H1 (cell line): ENCODE results near the gene PTPN22. TPM values are rescaled to one million over a fixed set of nuclear protein-coding genes. Genes with fewer than 3 reads are reported as not detected.

Experiments used
- CTCF ChIA-PET: fragments of 300-600 bp; sonication (Branson Sonifier 250); formaldehyde crosslinking; loops from one replicate; lab custom pipeline; 2021; ENCODE audit not compliant: partially characterized antibody; lab: Charles Lee
- POLR2A ChIA-PET: fragments of 300-600 bp; sonication (Branson Sonifier 250); formaldehyde crosslinking; loops from one replicate; lab custom pipeline; 2021; ENCODE audit warnings: inconsistent platforms; ENCODE audit not compliant: partially characterized antibody; lab: Charles Lee
- DNase-seq, 2 experiments: peaks; one replicate each; pipeline versions ENCODE4 v3.0.0 to v3.0.0-alpha.2; 2010 to 2022; ENCODE audit warnings: low spot score in 2 of 2, low read depth in 1 of 2, mixed read lengths in 1 of 2
- FAIRE-seq: peaks from 2 replicates; lab custom pipeline; 2011; peaks lifted over from hg19 to GRCh38; lab: Jason Lieb, UNC
- H2AFZ ChIP-seq: 2 replicates; pipeline ENCODE4 v1.8.1; 2012; ENCODE audit warnings: low read length, inconsistent platforms
- H2AK5ac ChIP-seq: 2 replicates; pipeline ENCODE4 v1.6.1; 2013; ENCODE audit warnings: low read depth, low read length
- H2BK120ac ChIP-seq: replicated peaks from 2 replicates; pipeline ENCODE3; 2013; ENCODE audit warnings: low read depth, low read length, inconsistent platforms
- H2BK12ac ChIP-seq: 2 replicates; pipeline ENCODE4 v1.6.1; 2013; ENCODE audit warnings: low read depth, low read length
- H2BK15ac ChIP-seq: 2 replicates; pipeline ENCODE4 v1.6.1; 2013; ENCODE audit warnings: low read length
- H2BK20ac ChIP-seq: 2 replicates; pipeline ENCODE4 v1.6.1; 2013; ENCODE audit warnings: low read length
- H2BK5ac ChIP-seq: 2 replicates; pipeline ENCODE4 v1.6.1; 2013; ENCODE audit warnings: low read depth, low read length
- H3K14ac ChIP-seq: 2 replicates; pipeline ENCODE4 v1.6.1; 2013; ENCODE audit warnings: inconsistent platforms; ENCODE audit not compliant: insufficient read length
- H3K18ac ChIP-seq: 2 replicates; pipeline ENCODE4 v1.6.1; 2013; ENCODE audit warnings: low read length; ENCODE audit errors: extremely low read depth
- H3K23ac ChIP-seq: 2 replicates; pipeline ENCODE4 v1.6.1; 2013; ENCODE audit warnings: inconsistent platforms; ENCODE audit not compliant: insufficient read length
- H3K23me2 ChIP-seq: 2 replicates; pipeline ENCODE4 v1.6.1; 2013; ENCODE audit warnings: low read depth, low read length
- H3K27ac ChIP-seq: 2 replicates; pipeline ENCODE4 v1.6.1; 2011; ENCODE audit warnings: low read depth, low read length, inconsistent platforms
- H3K27me3 ChIP-seq, 4 experiments: replicated peaks in 1 of 4; 1 replicate in 1 of 4; 2 replicates in 3 of 4; pipeline versions ENCODE4 v1.6.1 to v1.8.1; 2011 to 2013; ENCODE audit warnings: low read length in 3 of 4, mild to moderate bottlenecking in 3 of 4, inconsistent platforms in 2 of 4, mixed read lengths in 2 of 4, moderate library complexity in 1 of 4; ENCODE audit not compliant: control insufficient read depth in 3 of 4, insufficient read depth in 3 of 4; ENCODE audit errors: extremely low read depth in 1 of 4
- H3K36me3 ChIP-seq, 4 experiments: 2 replicates each; pipeline versions ENCODE4 v1.6.1 to v1.8.1; 2011 to 2013; ENCODE audit warnings: mild to moderate bottlenecking in 4 of 4, low read length in 3 of 4, moderate library complexity in 2 of 4, control low read depth in 1 of 4, inconsistent platforms in 1 of 4; ENCODE audit not compliant: insufficient read depth in 4 of 4, control insufficient read depth in 2 of 4
- H3K4ac ChIP-seq: replicated peaks from 2 replicates; pipeline ENCODE3; 2013; ENCODE audit warnings: low read length, low read depth, mixed read lengths, inconsistent platforms; ENCODE audit not compliant: insufficient read length
- H3K4me1 ChIP-seq, 4 experiments: replicated peaks in 1 of 4; 1 replicate in 1 of 4; 2 replicates in 3 of 4; pipeline versions ENCODE4 v1.6.1 to v1.8.1; 2011 to 2013; ENCODE audit warnings: low read length in 3 of 4, inconsistent platforms in 2 of 4, mixed read lengths in 1 of 4; ENCODE audit not compliant: insufficient read depth in 4 of 4, control insufficient read depth in 3 of 4
- H3K4me2 ChIP-seq, 2 experiments: 2 replicates each; pipeline versions ENCODE4 v1.6.1 to v1.8.1; 2011 to 2013; ENCODE audit warnings: low read depth in 2 of 2, low read length in 2 of 2, control low read depth in 1 of 2, inconsistent platforms in 1 of 2, mild to moderate bottlenecking in 1 of 2; ENCODE audit not compliant: insufficient read depth in 1 of 2
- H3K4me3 ChIP-seq, 4 experiments: fragments of 200-600, 300-600 bp in 1 of 4; sonication (generic), shearing (Covaris generic), sonication (Bioruptor Twin) in 1 of 4; 2 replicates each; pipeline versions ENCODE4 v1.5.1 to v1.8.1; 2011 to 2016; ENCODE audit warnings: low read length in 4 of 4, low read depth in 3 of 4, control low read depth in 2 of 4, inconsistent platforms in 2 of 4, mild to moderate bottlenecking in 2 of 4, mixed read lengths in 1 of 4, moderate library complexity in 1 of 4; ENCODE audit not compliant: insufficient read depth in 2 of 4; ENCODE audit errors: extremely low read depth in 1 of 4
- H3K56ac ChIP-seq: replicated peaks from 2 replicates; pipeline ENCODE3; 2013; ENCODE audit warnings: low read depth, mild to moderate bottlenecking, mixed read lengths, low read length, inconsistent platforms; ENCODE audit not compliant: insufficient read length
- H3K79me1 ChIP-seq: 2 replicates; pipeline ENCODE4 v1.6.1; 2013; ENCODE audit warnings: low read depth, low read length, control low read depth
- H3K79me2 ChIP-seq, 2 experiments: 2 replicates each; pipeline versions ENCODE4 v1.6.1 to v1.8.1; 2012 to 2013; ENCODE audit warnings: low read length in 2 of 2, mild to moderate bottlenecking in 2 of 2, inconsistent platforms in 1 of 2; ENCODE audit not compliant: insufficient read depth in 2 of 2, control insufficient read depth in 1 of 2
- H3K9ac ChIP-seq, 4 experiments: replicated peaks in 1 of 4; 1 replicate in 1 of 4; 2 replicates in 3 of 4; pipeline versions ENCODE4 v1.6.1 to v1.8.1; 2011 to 2013; ENCODE audit warnings: low read depth in 3 of 4, low read length in 3 of 4, control low read depth in 2 of 4, mild to moderate bottlenecking in 2 of 4, moderate library complexity in 2 of 4, inconsistent platforms in 1 of 4; ENCODE audit errors: extremely low read depth in 1 of 4
- H3K9me3 ChIP-seq, 2 experiments: 2 replicates each; pipeline versions ENCODE4 v1.6.1 to v1.8.1; 2012 to 2013; ENCODE audit warnings: mild to moderate bottlenecking in 2 of 2, moderate library complexity in 2 of 2, control low read depth in 1 of 2, inconsistent platforms in 1 of 2, low read depth in 1 of 2, low read length in 1 of 2, mixed read lengths in 1 of 2; ENCODE audit not compliant: insufficient read depth in 2 of 2
- H4K20me1 ChIP-seq, 2 experiments: replicated peaks in 1 of 2; 2 replicates each; pipeline versions ENCODE3 to v1.8.1; 2011 to 2013; ENCODE audit warnings: inconsistent platforms in 2 of 2, low read length in 2 of 2, mild to moderate bottlenecking in 1 of 2; ENCODE audit not compliant: insufficient read depth in 2 of 2, control insufficient read depth in 1 of 2
- H4K5ac ChIP-seq: 2 replicates; pipeline ENCODE4 v1.6.1; 2013; ENCODE audit warnings: low read length, low read depth, mixed read lengths, inconsistent platforms; ENCODE audit not compliant: insufficient read length
- H4K8ac ChIP-seq: 2 replicates; pipeline ENCODE4 v1.8.0; 2013; ENCODE audit warnings: mild to moderate bottlenecking, moderate library complexity, low read length, inconsistent platforms; ENCODE audit not compliant: insufficient read depth; ENCODE audit errors: extremely low read depth
- H4K91ac ChIP-seq: replicated peaks from 2 replicates; pipeline ENCODE3; 2013; ENCODE audit warnings: low read length, mixed read lengths, inconsistent platforms; ENCODE audit not compliant: insufficient read length
- JUND ChIP-seq: IDR thresholded peaks from 2 replicates; pipeline ENCODE4 v1.6.1; 2011; ENCODE audit warnings: mild to moderate bottlenecking, improper control_type of control experiment, low read length
- MAFK ChIP-seq: IDR thresholded peaks from 2 replicates; pipeline ENCODE4 v1.6.1; 2012; ENCODE audit warnings: low read depth, mild to moderate bottlenecking, improper control_type of control experiment, low read length
- NANOG ChIP-seq: IDR thresholded peaks from 2 replicates; pipeline ENCODE4 v1.6.1; 2011; ENCODE audit warnings: low read length, low read depth, mild to moderate bottlenecking, inconsistent platforms; ENCODE audit not compliant: insufficient read depth, poor library complexity, severe bottlenecking
- NRF1 ChIP-seq: IDR thresholded peaks from 2 replicates; pipeline ENCODE4 v1.6.1; 2011; ENCODE audit warnings: mild to moderate bottlenecking, low read depth, low read length, improper control_type of control experiment
- RBBP5 ChIP-seq: IDR thresholded peaks from 2 replicates; pipeline ENCODE4 v1.7.1; 2012; ENCODE audit warnings: low read depth, mild to moderate bottlenecking, inconsistent platforms, low read length, moderate library complexity, borderline replicate concordance
- SAP30 ChIP-seq: fragments of 300-600 bp; sonication (generic); IDR thresholded peaks from 2 replicates; pipeline ENCODE4 v1.7.1; 2012; ENCODE audit warnings: low read length, moderate library complexity, mild to moderate bottlenecking, inconsistent platforms; ENCODE audit not compliant: insufficient read depth, insufficient replicate concordance
- SP2 ChIP-seq: IDR thresholded peaks from 2 replicates; pipeline ENCODE4 v1.6.1; 2012; ENCODE audit warnings: mild to moderate bottlenecking, low read length, inconsistent platforms
- WGBS, 2 experiments: shearing (Covaris generic) in 1 of 2; methylation state at CpG; one replicate each; pipeline versions ENCODE4 v1.1.6 to v1.1.7; 2013 to 2015; ENCODE audit warnings: low lambda C conversion rate in 2 of 2, mixed read lengths in 2 of 2, inconsistent platforms in 1 of 2, low coverage in 1 of 2, missing lambda C conversion rate in 1 of 2; ENCODE audit not compliant: insufficient replicate concordance in 2 of 2, insufficient coverage in 1 of 2, insufficient read length in 1 of 2; ENCODE audit errors: extremely low coverage in 1 of 2, missing lambda C conversion rate in 1 of 2; 5-methylcytosine and 5-hydroxymethylcytosine counted together
- polyA plus RNA-seq, 7 experiments: library from polyadenylated mRNA; depleted of rRNA in 3 of 7; stranded (reverse) in 5 of 7; unstranded in 2 of 7; fragments of >200 nt in 5 of 7; fragments of 200-250 nt in 2 of 7; gene quantifications; 1 replicate in 5 of 7; 2 replicates in 1 of 7; 4 replicates in 1 of 7; pipeline versions ENCODE4 v1.2.1 to v1.2.3, GENCODE V29; 2011 to 2013; ENCODE audit warnings: missing spikeins in 2 of 7, mixed read lengths in 2 of 7
- total RNA-seq: library from RNA; stranded (reverse); fragmentation: NEBNext Ultra II Directional; extraction: Animal tissue kit (Norgen Biotek cat#: 25700); gene quantifications from 2 replicates; pipeline ENCODE4 v1.2.1, GENCODE V29; 2021

PTPN22 gene
- total and polyA plus RNA-seq, 2 of the 8 experiments (the other 6 are each of a cell fraction or from before 2014, with no cell fraction given): not detected

GRCh38 chr1:113783254-113784103 lies 88.0 kb downstream of the PTPN22 start:
- CTCF ChIA-PET: no interaction called here
- no peak for TF ChIP-seq SAP30
- TF ChIP-seq MAFK: no peak
- no peak for TF ChIP-seq RBBP5
- no peak for TF ChIP-seq JUND
- no peak for TF ChIP-seq NRF1
- TF ChIP-seq SP2: no peak
- TF ChIP-seq NANOG: no peak
- TF ChIP-seq, all 59 proteins: peak for 0
- Histone ChIP-seq H2BK120ac (no peak overlapping the region), H4K20me1 (peaks cover 0 to 7% of the 10 kb centered on the region in 2 experiments), H3K56ac (no peak overlapping the region), H3K14ac (no peak overlapping the region), H3K36me3 (no peaks in the 10 kb centered on the region), H2BK12ac (no peak overlapping the region), H3K27ac (no peak overlapping the region), H3K23ac (no peak overlapping the region), H3K4me1 (peaks cover 0 to 3% (median under 1%) of the 10 kb centered on the region in 4 experiments; a peak in 4 of 7 replicates), H3K4me3 (no peak overlapping the region), H3K4me2 (no peak overlapping the region), H2BK5ac (no peak overlapping the region), H3K4ac (no peak overlapping the region), H2BK20ac (no peak overlapping the region), H2BK15ac (no peak overlapping the region), H3K18ac (no peak overlapping the region), H4K91ac (no peak overlapping the region), H3K23me2 (no peaks in the 10 kb centered on the region), H2AFZ (no peak overlapping the region), H3K27me3 (no peaks in the 10 kb centered on the region), H3K9ac (no peak overlapping the region), H4K5ac (no peak overlapping the region), H2AK5ac (no peak overlapping the region), H3K79me1 (peaks cover 4% of the 10 kb centered on the region; the same call in 1 of the 2 replicates), H3K9me3 (no peaks in the 10 kb centered on the region), H4K8ac (no peak overlapping the region), H3K79me2 (peaks cover 0 to 59% of the 10 kb centered on the region in 2 experiments; a peak in 2 of 4 replicates)
- 85% methylated on average over 4 of the region's 4 CpGs; no CpG with 5 or more reads in 1 of the 2 experiments for WGBS, 2 experiments
- POLR2A ChIA-PET: no interaction called here
- FAIRE-seq: no peak
- DNase-seq: no peak
